Measurements from ENCODE around the gene DLX1. TPM values are rescaled to one million over a fixed set of nuclear protein-coding genes. Genes with fewer than 3 reads are reported as not detected.

DLX1 gene
- total RNA-seq = not detected in 2 replicates

GRCh38 chr2:172085460-172086159, at the start of gene DLX1:
Gene DLX1, plus strand, starts transcription at chr2:172085507. Its CDS starts 171 bp downstream, at chr2:172085678.

DNA sequence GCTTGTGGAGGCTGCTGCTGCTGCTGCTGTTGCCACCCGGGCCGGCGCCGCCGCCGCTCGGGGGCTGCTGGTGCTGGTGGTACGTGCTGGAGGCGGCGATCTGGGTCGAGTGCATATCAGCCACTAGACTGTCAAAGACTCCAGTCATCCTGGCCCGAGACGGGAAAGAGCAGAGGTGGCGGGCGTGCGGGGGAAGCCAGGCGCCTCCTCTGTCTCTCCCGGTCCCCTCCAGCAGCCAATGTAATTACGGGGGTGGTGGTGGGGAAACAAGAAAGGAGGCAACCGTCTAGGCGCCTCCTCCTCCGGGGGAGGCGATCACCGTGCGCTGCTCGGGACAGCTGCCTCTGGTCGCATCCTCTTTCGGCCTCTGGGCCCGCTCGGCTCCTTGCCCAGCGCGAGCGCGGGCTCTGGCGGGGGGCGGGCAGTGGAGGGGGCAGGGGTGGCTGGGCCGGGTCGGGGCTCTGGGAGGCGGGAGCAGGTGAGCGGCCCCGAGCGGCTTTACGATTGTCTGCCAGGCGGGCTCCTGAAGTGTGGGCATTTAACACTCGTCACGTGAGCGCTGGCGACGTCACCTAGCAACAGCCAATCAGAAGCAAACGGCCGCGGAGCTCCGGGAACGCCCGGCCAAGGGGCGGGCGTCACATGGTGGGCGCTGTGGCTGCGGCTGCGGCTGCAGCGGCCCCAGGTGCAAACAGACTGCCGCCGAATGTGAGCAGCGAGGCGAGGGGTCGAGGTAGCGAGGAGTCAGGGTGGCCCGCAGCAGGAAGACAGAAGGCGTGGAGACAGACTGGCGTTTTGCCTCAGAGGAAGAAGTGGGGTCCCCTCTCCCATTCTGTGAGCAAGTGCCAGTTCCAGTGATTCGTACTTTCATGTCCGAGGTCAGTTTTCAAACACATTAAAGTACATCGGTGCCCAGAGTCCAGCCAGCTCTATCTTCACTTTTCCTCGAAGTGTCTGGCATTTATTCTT, 17.4 kb downstream of the DLX1 start, which contains the start of gene DLX2:
TSS of gene DLX2 (minus strand) at position 510 of the 969 bp plus-strand sequence. CDS start at position 148, 362 bp downstream.

Other genes starting within 250 kb of the DLX1 start
- 16.3 and 17.1 TPM in 2 replicates for gene SLC25A12, start 191.3 kb upstream of the DLX1 start, total RNA-seq
- 48.6 and 50.1 TPM in 2 replicates for gene HAT1, start 163.0 kb upstream of the DLX1 start, total RNA-seq
- gene METAP1D, start 85.6 kb upstream of the DLX1 start, total RNA-seq = 3.5 and 4.8 TPM in 2 replicates
- not detected in 2 replicates for gene DLX2, start 17.4 kb downstream of the DLX1 start, total RNA-seq

Data from mammary microvascular endothelial cell (primary cell).